Measurements from ENCODE around the gene ASPHD2.
"Not testable (repeated sequence)": the region's sequence is repeated elsewhere in the genome, so short reads cannot be mapped to it uniquely, and the experiment has no call there.

The ASPHD2 gene

DNA sequence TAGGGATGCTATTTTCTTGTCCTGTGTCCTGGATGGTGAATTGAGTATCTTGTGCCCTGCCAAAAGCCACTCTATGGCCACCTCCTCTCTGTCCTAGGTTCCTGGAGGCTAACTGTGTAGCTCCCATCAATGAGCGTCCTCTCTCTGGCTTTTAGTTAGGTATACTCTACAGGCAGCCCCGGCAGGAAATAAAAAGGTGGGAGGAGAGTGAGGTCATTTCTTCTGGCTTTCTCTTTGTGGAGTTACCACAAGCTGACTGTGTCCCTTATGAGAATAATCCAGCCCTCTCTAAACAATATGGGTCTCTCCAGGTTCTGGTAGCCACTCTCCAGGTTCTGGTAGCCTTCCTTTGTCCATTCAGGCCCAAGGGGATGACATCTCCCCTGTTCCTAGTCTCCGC lies 11.7 kb upstream of the ASPHD2 start:
- DNase-seq: no peak

DNA sequence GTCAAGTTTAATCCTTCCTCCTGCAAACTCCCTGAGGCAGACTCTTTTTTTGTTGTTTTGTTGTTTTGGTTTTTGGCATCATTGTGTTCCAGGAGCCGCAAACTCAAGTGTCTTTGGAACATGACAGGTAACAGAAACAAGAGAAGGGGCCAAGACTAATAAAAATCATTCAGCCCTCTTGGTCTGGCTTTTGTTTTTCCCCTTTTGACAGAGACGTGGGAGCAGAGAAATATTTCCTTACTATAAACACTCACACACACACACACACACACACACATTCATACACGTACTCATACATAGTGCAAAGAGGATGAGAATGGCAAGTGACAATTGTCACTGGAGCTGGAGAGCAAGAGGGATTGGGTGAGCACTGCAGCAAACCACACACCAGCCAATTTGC lies 10.4 kb upstream of the ASPHD2 start:
- no peak for DNase-seq

DNA sequence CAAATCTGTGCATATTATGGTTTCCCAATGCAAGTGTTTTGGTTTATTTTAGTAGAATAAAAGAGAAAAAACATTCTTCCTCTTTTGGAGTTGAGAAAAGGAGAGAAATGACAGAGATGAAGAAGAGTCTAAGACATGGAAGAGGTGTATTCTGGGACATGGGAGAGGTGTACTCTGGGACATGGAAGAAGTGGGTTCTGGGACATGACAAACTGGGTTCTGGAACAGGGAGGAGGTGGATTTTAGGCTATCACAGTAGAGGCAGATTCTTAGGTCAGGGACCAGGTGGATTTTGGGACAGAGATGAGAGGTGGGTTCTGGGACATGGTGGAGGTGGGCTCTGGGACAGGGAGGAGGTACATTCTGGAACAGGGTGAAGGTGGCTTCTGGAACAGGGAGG lies 2.1 kb upstream of the ASPHD2 start:
- no peak for DNase-seq

GRCh38 chr22:26429458-26430286 lies 612 bp downstream of the ASPHD2 start:
- DNase-seq: no peak

GRCh38 chr22:26430600-26430999 lies 1.5 kb downstream of the ASPHD2 start:
- DNase-seq: no peak

GRCh38 chr22:26431261-26431995 lies 2.4 kb downstream of the ASPHD2 start:
- no peak for DNase-seq

- DNase-seq: no peak
Observed at GRCh38 chr22:26432619-26433311, 3.7 kb downstream of the ASPHD2 start.

GRCh38 chr22:26433805-26434204 lies 4.7 kb downstream of the ASPHD2 start:
- DNase-seq: no peak

DNA sequence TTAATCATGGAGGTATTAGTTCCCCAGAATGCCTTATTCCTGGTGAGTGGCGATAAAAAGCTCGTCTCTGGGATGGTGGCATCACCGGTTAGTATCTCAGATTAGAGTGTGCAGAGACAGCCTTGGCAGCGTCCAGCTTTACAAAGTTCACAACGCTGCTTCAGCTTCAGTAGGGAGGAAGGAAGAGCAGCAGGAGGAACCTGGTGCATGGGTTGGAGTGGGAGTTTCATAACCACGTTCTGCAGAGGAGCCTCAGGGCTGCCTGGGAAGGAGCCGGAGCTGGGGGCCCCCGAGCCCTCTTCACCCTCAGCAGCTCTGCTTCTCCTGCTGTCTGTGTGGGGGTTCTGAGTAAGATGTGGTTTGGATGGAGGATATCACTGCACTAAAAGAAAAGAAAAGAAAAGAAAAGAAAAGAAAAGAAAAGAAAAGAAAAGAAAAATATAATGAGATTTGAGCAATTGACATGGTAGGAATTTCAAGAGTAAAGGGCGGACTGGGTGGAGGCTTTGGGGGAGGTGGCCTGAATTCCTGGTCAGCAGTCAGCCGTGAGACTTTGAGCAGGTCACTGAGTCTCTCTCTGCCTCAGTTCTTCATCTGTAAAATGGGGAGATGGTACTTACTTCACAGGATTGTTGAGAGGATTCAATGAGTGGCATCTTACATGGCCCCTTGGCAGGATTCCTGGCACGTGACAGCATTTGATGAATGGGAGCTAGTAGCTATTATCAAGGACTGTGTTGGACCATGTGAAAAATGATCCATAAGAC lies 6.5 kb downstream of the ASPHD2 start:
- DNase-seq: no peak

GRCh38 chr22:26436903-26437515 lies 7.9 kb downstream of the ASPHD2 start:
- no peak for DNase-seq

- DNase-seq: no peak
Observed at GRCh38 chr22:26437694-26438392, 8.8 kb downstream of the ASPHD2 start.

GRCh38 chr22:26438776-26439175 lies 9.7 kb downstream of the ASPHD2 start:
- DNase-seq: not testable (repeated sequence)

DNA sequence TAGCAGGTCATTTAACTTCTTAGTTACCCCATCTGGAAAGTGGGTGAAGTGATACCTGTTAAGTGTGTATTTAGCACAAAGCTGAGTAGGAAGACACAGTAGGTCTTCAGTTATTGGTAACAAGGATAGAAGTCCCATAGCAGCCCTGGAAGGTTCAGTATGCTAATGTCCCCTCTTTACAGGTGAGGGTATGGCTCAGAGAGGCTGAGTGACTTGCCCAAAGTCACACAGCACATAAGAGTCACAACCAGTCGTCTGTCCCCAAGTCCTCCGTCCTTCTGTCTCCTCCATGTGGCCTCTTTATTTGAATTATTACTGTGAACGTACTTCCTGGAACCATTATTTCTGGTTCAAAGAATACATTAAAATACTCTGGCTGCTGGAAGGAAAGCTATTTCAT lies 10.5 kb downstream of the ASPHD2 start:
- no peak for DNase-seq

- DNase-seq: no peak
Observed at GRCh38 chr22:26442086-26442756, 13.2 kb downstream of the ASPHD2 start.

- DNase-seq: no peak
Observed at GRCh38 chr22:26443901-26444690, 15.0 kb downstream of the ASPHD2 start.

DNA sequence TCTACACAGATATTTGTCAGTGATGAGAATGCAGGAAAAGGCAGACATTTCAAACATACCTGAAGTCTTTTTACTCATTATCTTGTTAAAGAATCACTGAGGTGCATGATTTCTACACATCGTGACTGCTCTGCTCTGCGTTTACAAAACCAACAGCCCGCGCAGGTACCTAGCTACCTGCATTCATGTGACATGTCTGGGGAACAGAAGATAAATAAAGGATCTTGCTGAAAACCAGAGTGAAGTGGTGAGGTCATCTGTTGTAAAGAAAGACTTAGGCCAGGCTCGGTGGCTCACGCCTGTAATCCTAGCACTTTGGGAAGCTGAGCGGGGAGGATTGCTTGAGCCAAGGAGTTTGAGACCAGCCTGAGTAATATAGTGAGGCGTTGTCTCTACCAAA lies 15.7 kb downstream of the ASPHD2 start:
- DNase-seq: no peak

GRCh38 chr22:26445577-26446275 lies 16.7 kb downstream of the ASPHD2 start:
- no peak for DNase-seq

DNA sequence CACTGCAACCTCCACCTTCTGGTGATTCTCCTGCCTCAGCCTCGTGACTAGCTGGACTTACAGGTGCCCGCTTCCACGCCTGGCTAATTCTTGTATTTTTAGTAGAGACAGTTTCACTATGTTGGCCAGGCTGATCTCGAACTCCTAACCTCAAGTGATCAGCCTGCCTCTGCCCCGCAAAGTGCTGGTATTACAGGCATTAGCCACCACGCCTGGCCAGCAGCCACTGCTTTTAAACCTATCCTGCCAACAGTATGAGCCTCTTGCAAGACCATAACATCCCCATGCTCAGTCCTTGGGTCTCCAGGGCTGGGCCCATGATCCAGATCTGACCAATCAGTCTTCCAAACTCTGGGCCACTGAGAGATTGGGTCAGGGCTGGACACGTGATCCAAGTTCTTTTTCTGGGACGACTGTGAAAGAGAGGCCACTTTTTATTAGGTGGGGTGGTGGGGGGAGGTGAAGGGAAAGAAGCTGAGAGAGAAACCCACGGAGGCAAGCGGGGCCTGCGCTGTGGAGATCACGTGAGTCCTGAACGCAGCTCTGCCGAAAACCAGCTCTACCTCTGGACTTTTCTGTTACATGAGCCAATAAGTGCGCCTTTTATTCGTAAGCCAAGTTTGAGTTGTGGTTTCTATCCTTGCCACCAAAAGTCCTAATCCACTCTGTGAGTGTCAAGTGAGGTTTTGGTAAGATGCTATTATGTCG lies 17.9 kb downstream of the ASPHD2 start:
- DNase-seq: no peak

All from stimulated activated naive CD4-positive, alpha-beta T cell treated with Interleukin-2 at 50 U/mL for 16 hours (primary cell).